GM20000 (cell line): ENCODE results near the gene EZH1.

ENCODE experiments used
- DNase-seq: peaks from one replicate; pipeline ENCODE4 v3.0.0; 2012; ENCODE audit warnings: low spot score
- TF ChIP-seq, protein P1 (sequence below): IDR thresholded peaks from 2 replicates; pipeline ENCODE4 v1.5.1; 2012; ENCODE audit warnings: mild to moderate bottlenecking, control low read depth; ENCODE audit errors: extremely low read depth, missing control alignments

The EZH1 gene

DNA sequence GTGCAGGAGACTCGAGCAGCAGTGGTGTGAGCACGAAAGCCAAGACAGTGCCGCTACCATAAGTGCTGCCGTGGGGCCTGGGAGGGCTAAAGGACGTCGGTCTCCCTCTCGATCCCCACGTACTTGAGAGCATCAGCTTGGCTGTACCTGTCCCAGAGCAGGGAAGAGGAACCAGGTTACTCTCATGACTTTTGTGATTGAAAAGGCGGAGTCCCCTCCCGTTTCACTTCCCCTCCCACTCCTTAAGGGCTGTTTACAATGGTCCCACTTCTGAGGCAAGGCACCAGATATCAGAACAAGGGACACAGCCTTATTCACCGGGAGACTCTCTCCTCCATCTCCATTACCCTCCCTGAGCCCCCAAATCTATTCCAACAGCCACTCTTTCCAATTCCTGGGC is 42.4 kb downstream of the EZH1 start:
- TF ChIP-seq, protein P1, sequence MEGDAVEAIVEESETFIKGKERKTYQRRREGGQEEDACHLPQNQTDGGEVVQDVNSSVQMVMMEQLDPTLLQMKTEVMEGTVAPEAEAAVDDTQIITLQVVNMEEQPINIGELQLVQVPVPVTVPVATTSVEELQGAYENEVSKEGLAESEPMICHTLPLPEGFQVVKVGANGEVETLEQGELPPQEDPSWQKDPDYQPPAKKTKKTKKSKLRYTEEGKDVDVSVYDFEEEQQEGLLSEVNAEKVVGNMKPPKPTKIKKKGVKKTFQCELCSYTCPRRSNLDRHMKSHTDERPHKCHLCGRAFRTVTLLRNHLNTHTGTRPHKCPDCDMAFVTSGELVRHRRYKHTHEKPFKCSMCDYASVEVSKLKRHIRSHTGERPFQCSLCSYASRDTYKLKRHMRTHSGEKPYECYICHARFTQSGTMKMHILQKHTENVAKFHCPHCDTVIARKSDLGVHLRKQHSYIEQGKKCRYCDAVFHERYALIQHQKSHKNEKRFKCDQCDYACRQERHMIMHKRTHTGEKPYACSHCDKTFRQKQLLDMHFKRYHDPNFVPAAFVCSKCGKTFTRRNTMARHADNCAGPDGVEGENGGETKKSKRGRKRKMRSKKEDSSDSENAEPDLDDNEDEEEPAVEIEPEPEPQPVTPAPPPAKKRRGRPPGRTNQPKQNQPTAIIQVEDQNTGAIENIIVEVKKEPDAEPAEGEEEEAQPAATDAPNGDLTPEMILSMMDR: no peak
- DNase-seq: no peak

DNA sequence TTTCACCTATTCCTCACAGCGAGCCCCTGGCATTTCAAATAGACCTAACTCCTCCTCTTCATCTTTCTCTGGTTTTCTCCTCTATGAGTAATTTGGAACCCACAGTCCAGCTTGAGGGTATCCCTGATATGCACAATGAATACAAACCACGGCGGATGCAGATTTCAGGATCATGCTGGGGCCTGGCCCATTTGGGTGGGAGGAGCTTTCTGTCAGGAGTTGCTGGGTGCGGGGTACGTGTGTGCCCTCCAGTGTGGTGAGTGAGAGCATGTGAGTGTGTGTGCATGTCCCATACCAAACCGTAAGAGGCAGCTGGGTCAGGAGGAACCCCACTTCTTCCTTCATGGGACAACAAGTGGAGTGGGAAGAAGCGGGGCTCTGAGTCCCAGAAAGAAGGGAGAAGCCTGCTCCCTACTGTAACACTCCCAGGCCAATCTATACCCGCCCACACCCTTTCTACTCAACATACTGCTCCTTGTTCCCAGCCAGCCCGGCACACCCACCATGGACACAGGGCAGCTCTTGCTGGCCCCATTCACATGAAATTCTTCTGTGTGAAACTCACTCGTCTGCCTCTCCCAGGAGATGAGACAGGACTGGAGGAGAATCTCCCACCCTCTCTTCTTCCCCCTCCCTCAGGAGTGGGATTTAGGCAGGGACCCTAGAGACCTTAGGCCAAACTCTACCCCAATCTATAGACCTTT is 44.1 kb downstream of the EZH1 start:
- TF ChIP-seq, protein P1: no peak
- no peak for DNase-seq

DNA sequence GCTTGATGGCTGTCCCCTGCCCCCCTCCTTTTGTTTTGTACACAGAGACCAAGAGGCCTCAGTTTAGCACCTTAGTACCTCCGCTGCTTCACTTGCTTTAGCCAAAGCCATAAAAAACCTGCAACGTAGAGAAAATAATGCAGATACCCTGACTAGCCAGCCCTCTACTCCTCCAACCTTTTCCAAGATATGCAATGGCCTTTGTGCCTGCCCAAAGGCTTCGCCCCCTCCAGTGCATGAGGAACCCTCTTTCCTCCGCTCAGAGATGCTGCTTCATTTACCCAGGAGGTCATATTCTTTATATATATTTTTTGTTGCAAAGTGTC is 45.5 kb downstream of the EZH1 start:
- no peak for DNase-seq
- TF ChIP-seq, protein P1: no peak

DNA sequence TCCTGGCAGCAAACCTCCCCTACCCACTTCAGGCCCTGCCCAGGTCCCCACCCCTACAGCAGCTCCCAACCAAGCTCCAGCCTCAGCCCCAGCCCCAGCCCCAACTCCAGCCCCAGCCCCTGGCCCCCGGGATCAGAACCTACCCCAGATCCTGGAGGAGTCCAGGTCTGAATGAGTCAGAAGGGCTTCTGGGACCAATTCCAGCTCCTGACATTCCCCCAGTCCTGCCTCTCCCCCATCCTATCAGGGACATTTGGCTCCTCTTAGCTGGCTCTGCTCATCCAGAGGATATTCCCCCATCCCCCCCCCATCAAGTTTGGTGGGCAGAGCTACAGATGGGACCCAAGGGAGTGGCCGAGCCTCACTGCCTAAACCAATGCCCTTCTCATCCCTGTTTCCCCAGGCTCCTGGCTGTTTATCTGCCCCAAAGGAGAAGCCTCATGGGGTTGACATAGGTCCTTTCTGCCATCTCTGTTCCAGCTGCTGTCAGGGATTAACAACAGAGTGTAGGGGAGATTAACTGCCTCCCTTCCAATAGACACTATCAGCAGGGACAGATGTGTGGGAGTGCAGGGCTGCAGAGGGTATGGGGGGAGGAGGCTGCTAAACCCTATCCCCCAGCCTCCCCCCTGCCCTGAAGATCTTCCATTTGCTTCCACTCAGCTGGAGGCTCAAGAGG is 46.0 kb downstream of the EZH1 start:
- no peak for DNase-seq
- TF ChIP-seq, protein P1: no peak

DNA sequence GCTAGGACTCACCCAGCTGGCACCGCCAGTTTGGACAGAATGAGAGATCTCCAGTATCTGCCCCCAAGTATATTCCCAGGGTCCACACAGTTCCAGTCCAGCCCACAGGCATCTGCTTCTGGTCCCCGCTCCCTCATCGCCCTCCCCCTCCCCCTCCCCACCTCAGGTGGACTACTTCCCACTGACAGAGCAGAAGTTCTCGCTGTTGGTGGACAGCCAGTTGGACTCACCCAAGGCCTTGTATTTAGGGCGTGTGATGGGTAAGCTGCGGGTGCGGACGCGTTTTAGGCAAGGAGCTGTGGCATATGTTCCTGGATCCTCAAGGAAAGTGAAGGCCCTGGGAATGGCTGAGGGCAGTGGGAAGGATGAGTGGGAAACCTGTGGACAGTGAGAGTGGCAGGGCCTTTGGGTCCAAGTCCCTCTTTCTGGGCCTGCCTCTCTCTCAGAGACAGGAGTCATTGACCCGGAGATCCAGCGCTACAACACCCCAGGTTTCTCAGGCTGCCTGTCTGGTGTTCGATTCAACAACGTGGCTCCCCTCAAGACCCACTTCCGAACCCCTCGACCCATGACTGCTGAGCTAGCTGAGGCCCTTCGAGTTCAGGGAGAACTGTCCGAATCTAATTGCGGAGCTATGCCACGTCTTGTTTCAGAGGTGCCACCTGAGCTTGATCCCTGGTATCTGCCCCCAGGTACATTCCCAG is 47.6 kb downstream of the EZH1 start:
- DNase-seq: no peak
- TF ChIP-seq, protein P1: no peak

DNA sequence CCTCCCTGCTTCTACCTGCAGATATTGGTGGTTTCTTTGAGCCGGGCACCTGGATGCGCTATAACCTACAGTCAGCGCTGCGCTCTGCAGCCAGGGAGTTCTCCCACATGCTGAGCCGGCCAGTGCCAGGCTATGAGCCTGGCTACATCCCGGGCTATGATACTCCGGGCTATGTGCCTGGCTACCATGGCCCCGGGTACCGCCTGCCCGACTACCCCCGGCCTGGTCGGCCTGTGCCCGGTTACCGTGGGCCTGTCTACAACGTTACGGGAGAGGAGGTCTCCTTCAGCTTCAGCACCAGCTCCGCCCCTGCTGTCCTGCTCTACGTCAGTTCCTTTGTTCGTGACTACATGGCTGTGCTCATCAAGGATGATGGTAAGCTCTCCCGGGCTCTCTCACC is 49.3 kb downstream of the EZH1 start:
- TF ChIP-seq, protein P1: no peak
- no peak for DNase-seq

DNA sequence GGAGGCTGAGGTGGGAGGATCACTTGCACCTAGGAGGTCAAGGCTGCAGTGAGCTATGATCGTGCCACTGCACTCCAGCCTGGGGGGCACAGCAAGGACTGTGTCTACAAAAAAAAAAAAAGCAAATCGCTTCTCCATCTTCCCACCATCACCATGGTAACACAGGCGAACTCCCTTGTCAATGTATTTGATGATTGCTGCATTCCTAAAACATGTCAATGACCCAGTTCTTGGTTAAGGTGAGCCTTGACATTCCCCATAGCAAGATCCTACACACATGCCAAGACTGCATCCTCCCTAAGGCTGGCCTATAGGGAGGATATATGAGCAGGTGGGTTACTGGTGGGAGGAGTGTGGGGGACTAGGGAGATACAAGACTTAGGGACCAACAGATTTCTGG is 50.3 kb downstream of the EZH1 start:
- TF ChIP-seq, protein P1: no peak
- DNase-seq: no peak
